Testis (tissue), 3 donors: ENCODE data around the gene SMAD7. TPM values are rescaled to one million over a fixed set of nuclear protein-coding genes. Genes with fewer than 3 reads are reported as not detected.

Source experiments
- DNase-seq: peaks from one replicate; pipeline ENCODE4 v3.0.0-alpha.2; 2019
- H3K27ac ChIP-seq, 2 donors: fragments of 200-600 bp; sonication (generic); one replicate each; pipeline ENCODE4 v1.5.1; 2019
- H3K27me3 ChIP-seq: fragments of 200-600 bp; sonication (generic); one replicate; pipeline ENCODE4 v1.5.1; 2019
- H3K36me3 ChIP-seq: fragments of 200-600 bp; sonication (generic); one replicate; pipeline ENCODE4 v1.5.1; 2017; ENCODE audit warnings: low read depth; ENCODE audit errors: missing control alignments
- H3K4me1 ChIP-seq: fragments of 200-600 bp; sonication (generic); one replicate; pipeline ENCODE4 v1.5.1; 2019
- H3K4me3 ChIP-seq, 2 donors: fragments of 200-600 bp; sonication (generic); one replicate each; pipeline ENCODE4 v1.5.1; 2017 to 2019
- H3K9me3 ChIP-seq: fragments of 200-600 bp; sonication (generic); one replicate; pipeline ENCODE4 v1.5.1; 2017
- CTCF ChIP-seq, 3 experiments: fragments of 450-650 bp in 2 of 3; fragments of 200-600 bp in 1 of 3; sonication (generic) in 1 of 3; IDR thresholded peaks; one replicate each; pipeline ENCODE4 v1.5.1; 2016 to 2019; ENCODE audit warnings: antibody characterized with exemption in 3 of 3, mild to moderate bottlenecking in 2 of 3, moderate library complexity in 1 of 3
- POLR2A ChIP-seq: fragments of 450-650 bp; IDR thresholded peaks from one replicate; pipeline ENCODE4 v1.6.1; 2017; ENCODE audit warnings: antibody characterized with exemption, mild to moderate bottlenecking, moderate library complexity
- WGBS, 2 donors: methylation state at CpG; one replicate each; pipeline ENCODE4 v1.1.5; 2018; 5-methylcytosine and 5-hydroxymethylcytosine counted together
- intact Hi-C: fragments of 100-400 bp; cut with DNase I; formaldehyde crosslinking; loops from one replicate; pipeline ENCODE4 v1.15.1; 2023; ENCODE audit warnings: low total_unique reads
- polyA plus RNA-seq: library from polyadenylated mRNA; stranded (reverse); fragments of 350-450 nt; fragmentation: Illumina TruSeq; extraction: RNeasy Lipid Tissue Mini Kit (QIAGEN cat#74804); gene quantifications from one replicate; pipeline ENCODE4 v1.2.3, GENCODE V29; 2014; ENCODE audit warnings: low read depth, low replicate concordance; ENCODE audit not compliant: insufficient read depth
- total RNA-seq, 2 donors: library from RNA; depleted of rRNA; stranded (reverse); fragments of >200 nt; gene quantifications; one replicate each; pipeline ENCODE4 v1.2.3, GENCODE V29; 2016

Gene SMAD7
- total and polyA plus RNA-seq, 3 donors from 2014 or later = 7.5 to 14.6 (median 9.8) TPM

- Histone ChIP-seq H3K27ac (no peak overlapping the region), H3K9me3 (no peaks in the 10 kb centered on the region), H3K4me1 (peaks cover 39% of the 10 kb centered on the region), H3K27me3 (no peaks in the 10 kb centered on the region), H3K36me3 (no peaks in the 10 kb centered on the region), H3K4me3 (no peak overlapping the region)
- intact Hi-C loops = no loop called here
- DNase-seq = no peak
- WGBS, 2 donors = 89 to 90% methylated on average over 6 to 7 of the region's 7 CpGs
- TF ChIP-seq POLR2A (no peak), CTCF (IDR thresholded peaks at IDR 0.05) (no peak)
These were observed 7.4 kb downstream of the SMAD7 start for GRCh38 chr18:48943333-48943732.

- TF ChIP-seq CTCF (IDR thresholded peaks at IDR 0.05) (no peak), POLR2A (no peak)
- Histone ChIP-seq H3K27me3 (no peaks in the 10 kb centered on the region), H3K4me3 (no peak overlapping the region), H3K27ac (no peak overlapping the region), H3K4me1 (peaks cover 34% of the 10 kb centered on the region), H3K9me3 (no peaks in the 10 kb centered on the region), H3K36me3 (no peaks in the 10 kb centered on the region)
- no peak for DNase-seq
- 69 to 72% methylated on average over 12 of the region's 12 CpGs for WGBS, 2 donors
- intact Hi-C loops = no loop called here
These were observed 8.1 kb downstream of the SMAD7 start for GRCh38 chr18:48942554-48943261.

- Histone ChIP-seq H3K27ac (no peak overlapping the region), H3K27me3 (no peaks in the 10 kb centered on the region), H3K4me1 (peaks cover 30% of the 10 kb centered on the region), H3K9me3 (no peaks in the 10 kb centered on the region), H3K4me3 (no peak overlapping the region), H3K36me3 (no peaks in the 10 kb centered on the region)
- no peak for DNase-seq
- 88 to 90% methylated on average over 8 of the region's 8 CpGs for WGBS, 2 donors
- intact Hi-C loops = no loop called here
- TF ChIP-seq POLR2A (no peak), CTCF (IDR thresholded peaks at IDR 0.05) (no peak)
These were observed 8.7 kb downstream of the SMAD7 start for GRCh38 chr18:48942086-48942485.

GRCh38 chr18:48941672-48942071 is 9.1 kb downstream of the SMAD7 start:
- TF ChIP-seq CTCF (IDR thresholded peaks at IDR 0.05) = no peak
- no peak for TF ChIP-seq POLR2A
- no peaks in the 10 kb centered on the region for H3K36me3 ChIP-seq
- DNase-seq = no peak
- intact Hi-C loops = no loop called here
- H3K9me3 ChIP-seq = no peaks in the 10 kb centered on the region
- no peak overlapping the region for H3K4me3 ChIP-seq
- no peaks in the 10 kb centered on the region for H3K27me3 ChIP-seq
- peaks cover 26% of the 10 kb centered on the region for H3K4me1 ChIP-seq
- WGBS, 2 donors = 77 to 87% methylated on average over 7 of the region's 7 CpGs
- no peak overlapping the region for H3K27ac ChIP-seq
